Ishikawa (cell line): Measurements from ENCODE around the gene KIAA0040.

Source experiments
- CEBPB ChIP-seq: IDR thresholded peaks from 2 replicates; pipeline ENCODE4 v1.6.1; 2012
- CREB1 ChIP-seq: IDR thresholded peaks from 2 replicates; pipeline ENCODE4 v1.6.1; 2012; ENCODE audit warnings: low read depth
- EGR1 ChIP-seq: IDR thresholded peaks from 2 replicates; pipeline ENCODE4 v1.6.1; 2012
- EP300 ChIP-seq: IDR thresholded peaks from 2 replicates; pipeline ENCODE4 v1.6.1; 2012; ENCODE audit warnings: borderline replicate concordance
- FOXM1 ChIP-seq: IDR thresholded peaks from 2 replicates; pipeline ENCODE4 v1.6.1; 2012; ENCODE audit warnings: low read depth, borderline replicate concordance
- NFIC ChIP-seq: IDR thresholded peaks from 2 replicates; pipeline ENCODE4 v1.6.1; 2012
- RAD21 ChIP-seq: IDR thresholded peaks from 2 replicates; pipeline ENCODE4 v1.6.1; 2012; ENCODE audit warnings: low read depth
- TAF1 ChIP-seq: IDR thresholded peaks from 2 replicates; pipeline ENCODE4 v1.6.1; 2012; ENCODE audit warnings: low read depth, mild to moderate bottlenecking
- TCF12 ChIP-seq: IDR thresholded peaks from 2 replicates; pipeline ENCODE4 v1.6.1; 2012; ENCODE audit warnings: low read depth
- TEAD4 ChIP-seq: IDR thresholded peaks from 2 replicates; pipeline ENCODE4 v1.6.1; 2012
- YY1 ChIP-seq: IDR thresholded peaks from 2 replicates; pipeline ENCODE4 v1.6.1; 2012; ENCODE audit warnings: low read depth
- ZBTB7A ChIP-seq: IDR thresholded peaks from 2 replicates; pipeline ENCODE4 v1.6.1; 2012; ENCODE audit warnings: low read depth
- TF ChIP-seq, protein P1 (sequence below): IDR thresholded peaks from 2 replicates; pipeline ENCODE4 v1.6.1; 2012; ENCODE audit warnings: low read depth, mild to moderate bottlenecking
- TF ChIP-seq, protein P2 (sequence below): IDR thresholded peaks from 2 replicates; pipeline ENCODE4 v1.6.1; 2012
- TF ChIP-seq, protein P3 (sequence below): IDR thresholded peaks from 2 replicates; pipeline ENCODE4 v1.6.1; 2012

KIAA0040 gene

DNA sequence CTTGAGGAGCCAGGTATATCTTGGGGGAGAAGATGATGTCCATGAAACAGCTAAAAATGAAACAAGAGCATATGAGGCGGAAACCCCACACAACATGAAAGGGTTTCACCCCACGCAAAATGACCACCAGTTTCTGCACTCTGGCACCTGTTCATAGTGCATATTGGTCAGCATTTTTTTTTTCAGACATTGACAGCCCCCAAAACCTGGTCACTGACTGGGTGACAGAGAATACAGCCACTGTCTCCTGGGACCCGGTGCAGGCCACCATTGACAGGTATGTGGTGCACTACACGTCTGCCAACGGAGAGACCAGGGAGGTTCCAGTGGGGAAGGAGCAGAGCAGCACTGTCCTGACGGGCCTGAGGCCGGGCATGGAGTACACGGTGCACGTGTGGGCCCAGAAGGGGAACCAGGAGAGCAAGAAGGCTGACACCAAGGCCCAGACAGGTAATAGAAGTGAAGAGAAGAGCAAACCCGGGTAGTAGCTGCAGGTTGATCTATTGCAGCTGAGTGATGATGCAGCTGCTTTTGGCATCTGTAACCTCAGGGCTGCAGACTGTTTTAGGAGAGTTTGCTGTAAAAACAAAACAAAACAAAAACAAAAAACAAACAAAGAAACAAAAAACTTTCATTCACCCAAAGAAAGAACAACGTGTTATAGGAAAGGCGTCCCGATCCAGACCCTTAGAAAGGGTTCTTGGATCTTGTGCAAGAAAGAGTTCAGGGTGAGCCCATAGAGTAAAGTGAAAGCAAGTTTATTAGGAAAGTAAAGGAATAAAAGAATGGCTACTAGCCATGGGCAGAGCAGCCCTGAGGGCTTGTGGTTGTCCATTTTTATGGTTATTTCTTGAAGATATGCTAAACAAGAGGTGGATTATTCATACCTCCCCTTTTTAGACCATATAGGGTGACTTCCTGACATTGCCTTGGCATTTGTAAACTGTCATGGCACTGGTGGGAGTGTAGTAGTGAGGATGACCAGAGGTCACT is 73.9 kb downstream of the KIAA0040 start:
- TF ChIP-seq TAF1 = no peak
- no peak for TF ChIP-seq YY1
- TF ChIP-seq NFIC = no peak
- TF ChIP-seq EP300 = no peak
- TF ChIP-seq, protein P1, sequence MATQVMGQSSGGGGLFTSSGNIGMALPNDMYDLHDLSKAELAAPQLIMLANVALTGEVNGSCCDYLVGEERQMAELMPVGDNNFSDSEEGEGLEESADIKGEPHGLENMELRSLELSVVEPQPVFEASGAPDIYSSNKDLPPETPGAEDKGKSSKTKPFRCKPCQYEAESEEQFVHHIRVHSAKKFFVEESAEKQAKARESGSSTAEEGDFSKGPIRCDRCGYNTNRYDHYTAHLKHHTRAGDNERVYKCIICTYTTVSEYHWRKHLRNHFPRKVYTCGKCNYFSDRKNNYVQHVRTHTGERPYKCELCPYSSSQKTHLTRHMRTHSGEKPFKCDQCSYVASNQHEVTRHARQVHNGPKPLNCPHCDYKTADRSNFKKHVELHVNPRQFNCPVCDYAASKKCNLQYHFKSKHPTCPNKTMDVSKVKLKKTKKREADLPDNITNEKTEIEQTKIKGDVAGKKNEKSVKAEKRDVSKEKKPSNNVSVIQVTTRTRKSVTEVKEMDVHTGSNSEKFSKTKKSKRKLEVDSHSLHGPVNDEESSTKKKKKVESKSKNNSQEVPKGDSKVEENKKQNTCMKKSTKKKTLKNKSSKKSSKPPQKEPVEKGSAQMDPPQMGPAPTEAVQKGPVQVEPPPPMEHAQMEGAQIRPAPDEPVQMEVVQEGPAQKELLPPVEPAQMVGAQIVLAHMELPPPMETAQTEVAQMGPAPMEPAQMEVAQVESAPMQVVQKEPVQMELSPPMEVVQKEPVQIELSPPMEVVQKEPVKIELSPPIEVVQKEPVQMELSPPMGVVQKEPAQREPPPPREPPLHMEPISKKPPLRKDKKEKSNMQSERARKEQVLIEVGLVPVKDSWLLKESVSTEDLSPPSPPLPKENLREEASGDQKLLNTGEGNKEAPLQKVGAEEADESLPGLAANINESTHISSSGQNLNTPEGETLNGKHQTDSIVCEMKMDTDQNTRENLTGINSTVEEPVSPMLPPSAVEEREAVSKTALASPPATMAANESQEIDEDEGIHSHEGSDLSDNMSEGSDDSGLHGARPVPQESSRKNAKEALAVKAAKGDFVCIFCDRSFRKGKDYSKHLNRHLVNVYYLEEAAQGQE = no peak
- TF ChIP-seq EGR1 = no peak
- TF ChIP-seq, protein P2, sequence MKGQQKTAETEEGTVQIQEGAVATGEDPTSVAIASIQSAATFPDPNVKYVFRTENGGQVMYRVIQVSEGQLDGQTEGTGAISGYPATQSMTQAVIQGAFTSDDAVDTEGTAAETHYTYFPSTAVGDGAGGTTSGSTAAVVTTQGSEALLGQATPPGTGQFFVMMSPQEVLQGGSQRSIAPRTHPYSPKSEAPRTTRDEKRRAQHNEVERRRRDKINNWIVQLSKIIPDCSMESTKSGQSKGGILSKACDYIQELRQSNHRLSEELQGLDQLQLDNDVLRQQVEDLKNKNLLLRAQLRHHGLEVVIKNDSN = no peak
- TF ChIP-seq, protein P3, sequence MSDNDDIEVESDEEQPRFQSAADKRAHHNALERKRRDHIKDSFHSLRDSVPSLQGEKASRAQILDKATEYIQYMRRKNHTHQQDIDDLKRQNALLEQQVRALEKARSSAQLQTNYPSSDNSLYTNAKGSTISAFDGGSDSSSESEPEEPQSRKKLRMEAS = no peak

DNA sequence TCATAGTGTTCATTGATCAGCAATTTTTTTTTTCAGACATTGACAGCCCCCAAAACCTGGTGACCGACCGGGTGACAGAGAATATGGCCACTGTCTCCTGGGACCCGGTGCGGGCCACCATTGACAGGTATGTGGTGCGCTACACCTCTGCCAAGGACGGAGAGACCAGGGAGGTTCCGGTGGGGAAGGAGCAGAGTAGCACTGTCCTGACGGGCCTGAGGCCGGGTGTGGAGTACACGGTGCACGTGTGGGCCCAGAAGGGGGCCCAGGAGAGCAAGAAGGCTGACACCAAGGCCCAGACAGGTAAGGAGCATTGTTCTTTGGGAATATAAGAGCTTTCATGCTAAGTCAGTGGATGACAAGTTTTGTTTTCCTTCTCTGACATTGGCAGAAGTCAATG is 75.7 kb downstream of the KIAA0040 start:
- TF ChIP-seq, protein P2 = no peak
- TF ChIP-seq EGR1 = no peak
- TF ChIP-seq TAF1 = no peak
- TF ChIP-seq RAD21 = no peak
- no peak for TF ChIP-seq FOXM1
- TF ChIP-seq, protein P3 = no peak
- TF ChIP-seq CEBPB = no peak
- no peak for TF ChIP-seq CREB1
- TF ChIP-seq, protein P1 = no peak
- no peak for TF ChIP-seq YY1
- no peak for TF ChIP-seq TEAD4

DNA sequence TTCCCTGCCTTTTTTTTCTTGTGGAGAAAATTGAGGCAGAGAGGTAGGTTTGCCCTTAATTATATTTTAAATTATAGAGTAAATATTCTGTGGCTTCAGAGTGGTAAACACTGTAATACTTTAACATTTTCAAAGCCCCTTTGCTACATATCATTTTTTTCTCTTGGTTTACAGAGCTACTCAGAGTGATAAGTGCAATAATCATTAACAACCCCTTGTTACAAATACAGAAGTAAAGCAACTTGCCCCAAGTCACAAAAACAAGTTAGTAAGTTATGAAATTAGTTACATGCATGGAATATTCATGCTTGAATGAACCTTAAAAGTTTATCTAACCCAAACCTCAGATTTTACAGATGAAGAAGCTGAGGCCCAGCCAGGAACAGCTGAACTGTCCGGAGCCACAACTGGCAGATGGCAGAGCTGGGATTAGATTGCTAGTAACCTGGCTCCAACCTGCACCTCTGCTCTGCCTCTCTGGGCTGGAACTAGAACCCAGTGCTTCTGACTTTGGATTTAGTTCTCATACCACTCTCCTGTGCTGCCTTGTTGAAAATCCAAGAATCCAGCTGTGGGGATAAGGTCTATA is 76.3 kb downstream of the KIAA0040 start:
- TF ChIP-seq TAF1 (no peak), TCF12 (no peak), TEAD4 (no peak), YY1 (no peak), FOXM1 (no peak), NFIC (no peak), RAD21 (no peak), EGR1 (no peak), CREB1 (no peak), EP300 (no peak), ZBTB7A (no peak), CEBPB (no peak)
- TF ChIP-seq, protein P1 = no peak
- TF ChIP-seq, protein P2 = no peak
- TF ChIP-seq, protein P3 = no peak
